HUES6 (cell line): ENCODE measurements around the gene AGTR1.
"Not testable (repeated sequence)": the region's sequence is repeated elsewhere in the genome, so short reads cannot be mapped to it uniquely, and the experiment has no call there.

ENCODE experiments used
- H3K27ac ChIP-seq: 2 replicates; pipeline ENCODE4 v1.7.0; 2013; ENCODE audit warnings: low read depth, mild to moderate bottlenecking, low read length, inconsistent platforms
- H3K27me3 ChIP-seq: 2 replicates; pipeline ENCODE4 v1.6.1; 2013; ENCODE audit warnings: low read length; ENCODE audit not compliant: control insufficient read depth, insufficient read depth
- H3K36me3 ChIP-seq: 2 replicates; pipeline ENCODE4 v1.6.1; 2013; ENCODE audit warnings: low read length; ENCODE audit not compliant: control insufficient read depth, insufficient read depth
- H3K4me1 ChIP-seq: 2 replicates; pipeline ENCODE4 v1.6.1; 2013; ENCODE audit warnings: low read length; ENCODE audit not compliant: control insufficient read depth, insufficient read depth
- H3K4me3 ChIP-seq: 2 replicates; pipeline ENCODE4 v1.5.1; 2013; ENCODE audit warnings: low read depth, low read length
- H3K9ac ChIP-seq: one replicate; pipeline ENCODE4 v1.6.1; 2013; ENCODE audit warnings: mild to moderate bottlenecking, low read length
- H3K9me3 ChIP-seq: 2 replicates; pipeline ENCODE4 v1.6.1; 2013; ENCODE audit warnings: low read depth, low read length; ENCODE audit not compliant: control insufficient read depth, insufficient read depth

The AGTR1 gene

GRCh38 chr3:148742118-148742517 lies 44.4 kb downstream of the AGTR1 start:
- Histone ChIP-seq H3K9ac (no peak overlapping the region), H3K9me3 (no peaks in the 10 kb centered on the region), H3K36me3 (no peaks in the 10 kb centered on the region), H3K4me3 (no peak overlapping the region), H3K27me3 (no peaks in the 10 kb centered on the region), H3K27ac (no peak overlapping the region), H3K4me1 (no peaks in the 10 kb centered on the region)

- Histone ChIP-seq H3K9me3 (no peaks in the 10 kb centered on the region), H3K27ac (no peak overlapping the region), H3K4me1 (no peaks in the 10 kb centered on the region), H3K4me3 (no peak overlapping the region), H3K9ac (no peak overlapping the region), H3K36me3 (no peaks in the 10 kb centered on the region), H3K27me3 (no peaks in the 10 kb centered on the region)
Observed at GRCh38 chr3:148746053-148746452, 48.4 kb downstream of the AGTR1 start.

- no peaks in the 10 kb centered on the region for H3K36me3 ChIP-seq
- no peak overlapping the region for H3K4me3 ChIP-seq
- no peaks in the 10 kb centered on the region for H3K4me1 ChIP-seq
- no peak overlapping the region for H3K9ac ChIP-seq
- no peaks in the 10 kb centered on the region for H3K27me3 ChIP-seq
- H3K27ac ChIP-seq: no peak overlapping the region
- no peaks in the 10 kb centered on the region for H3K9me3 ChIP-seq
Observed at GRCh38 chr3:148748283-148748682, 50.6 kb downstream of the AGTR1 start.

- H3K27ac ChIP-seq: no peak overlapping the region
Observed at GRCh38 chr3:148750296-148750695, 52.6 kb downstream of the AGTR1 start.

GRCh38 chr3:148751461-148751860 lies 53.8 kb downstream of the AGTR1 start:
- no peak overlapping the region for H3K4me3 ChIP-seq
- H3K4me1 ChIP-seq: no peaks in the 10 kb centered on the region
- no peaks in the 10 kb centered on the region for H3K27me3 ChIP-seq
- H3K36me3 ChIP-seq: no peaks in the 10 kb centered on the region
- H3K27ac ChIP-seq: no peak overlapping the region
- no peak overlapping the region for H3K9ac ChIP-seq
- H3K9me3 ChIP-seq: no peaks in the 10 kb centered on the region

More at GRCh38 chr3:148750296-148750695, 52.6 kb downstream of the AGTR1 start:
- no peaks in the 10 kb centered on the region for H3K27me3 ChIP-seq
- H3K9me3 ChIP-seq: no peaks in the 10 kb centered on the region
- H3K36me3 ChIP-seq: no peaks in the 10 kb centered on the region
- H3K4me1 ChIP-seq: no peaks in the 10 kb centered on the region
- H3K9ac ChIP-seq: no peak overlapping the region
- H3K4me3 ChIP-seq: no peak overlapping the region

GRCh38 chr3:148753385-148753784 lies 55.7 kb downstream of the AGTR1 start:
- H3K27me3 ChIP-seq, H3K9me3 ChIP-seq, H3K9ac ChIP-seq, H3K4me3 ChIP-seq, H3K27ac ChIP-seq, H3K4me1 ChIP-seq, H3K36me3 ChIP-seq: not testable (repeated sequence)

GRCh38 chr3:148755570-148755969 lies 57.9 kb downstream of the AGTR1 start:
- Histone ChIP-seq H3K9me3 (no peaks in the 10 kb centered on the region), H3K9ac (no peak overlapping the region), H3K27me3 (no peaks in the 10 kb centered on the region), H3K27ac (no peak overlapping the region), H3K36me3 (no peaks in the 10 kb centered on the region), H3K4me3 (no peak overlapping the region), H3K4me1 (no peaks in the 10 kb centered on the region)

- Histone ChIP-seq H3K27me3 (no peaks in the 10 kb centered on the region), H3K4me1 (no peaks in the 10 kb centered on the region), H3K36me3 (no peaks in the 10 kb centered on the region), H3K9ac (no peak overlapping the region), H3K27ac (no peak overlapping the region), H3K4me3 (no peak overlapping the region), H3K9me3 (no peaks in the 10 kb centered on the region)
Observed at GRCh38 chr3:148756311-148756710, 58.6 kb downstream of the AGTR1 start.

GRCh38 chr3:148757238-148758215 lies 59.8 kb downstream of the AGTR1 start:
- no peak overlapping the region for H3K4me3 ChIP-seq
- H3K27ac ChIP-seq: no peak overlapping the region
- no peaks in the 10 kb centered on the region for H3K27me3 ChIP-seq
- no peaks in the 10 kb centered on the region for H3K36me3 ChIP-seq
- no peaks in the 10 kb centered on the region for H3K9me3 ChIP-seq
- no peak overlapping the region for H3K9ac ChIP-seq
- no peaks in the 10 kb centered on the region for H3K4me1 ChIP-seq

- Histone ChIP-seq H3K4me1 (no peaks in the 10 kb centered on the region), H3K9ac (no peak overlapping the region), H3K27me3 (no peaks in the 10 kb centered on the region), H3K36me3 (no peaks in the 10 kb centered on the region), H3K4me3 (no peak overlapping the region), H3K27ac (no peak overlapping the region), H3K9me3 (no peaks in the 10 kb centered on the region)
Observed at GRCh38 chr3:148758303-148758884, 60.7 kb downstream of the AGTR1 start.

- H3K9ac ChIP-seq: no peak overlapping the region
- no peak overlapping the region for H3K4me3 ChIP-seq
- H3K9me3 ChIP-seq: no peaks in the 10 kb centered on the region
- no peak overlapping the region for H3K27ac ChIP-seq
- no peaks in the 10 kb centered on the region for H3K36me3 ChIP-seq
- H3K27me3 ChIP-seq: no peaks in the 10 kb centered on the region
- peaks cover under 1% of the 10 kb centered on the region; the same call in 1 of the 2 replicates for H3K4me1 ChIP-seq
Observed at GRCh38 chr3:148759430-148759829, 61.7 kb downstream of the AGTR1 start.
